DOHH2 (cell line): Measurements from ENCODE around the gene SLC6A19.

Experiments used
- H3F3A ChIP-seq: fragments of 200-600 bp; sonication (generic), shearing (Covaris generic); 2 replicates; pipeline ENCODE4 v1.6.0; 2016; ENCODE audit warnings: antibody characterized with exemption, mild to moderate bottlenecking; ENCODE audit not compliant: control insufficient read depth, insufficient read depth
- H3K27ac ChIP-seq: fragments of 200-600 bp; sonication (generic); 2 replicates; pipeline ENCODE4 v1.5.1; 2014; ENCODE audit warnings: low read depth, mild to moderate bottlenecking, low read length, moderate library complexity
- H3K27me3 ChIP-seq: fragments of 200-600 bp; sonication (generic); 2 replicates; pipeline ENCODE4 v1.6.1; 2014; ENCODE audit warnings: mild to moderate bottlenecking, low read length, mixed read lengths; ENCODE audit not compliant: control insufficient read depth
- H3K36me3 ChIP-seq: fragments of 200-600 bp; sonication (generic); 2 replicates; pipeline ENCODE4 v1.6.1; 2014; ENCODE audit warnings: mild to moderate bottlenecking, low read length, moderate library complexity, mixed read lengths; ENCODE audit not compliant: control insufficient read depth
- H3K4me1 ChIP-seq: fragments of 200-600 bp; sonication (generic); 2 replicates; pipeline ENCODE4 v1.6.1; 2014; ENCODE audit warnings: mild to moderate bottlenecking, low read length, mixed read lengths; ENCODE audit not compliant: control insufficient read depth
- H3K4me2 ChIP-seq: fragments of 200-600 bp; sonication (generic); 2 replicates; pipeline ENCODE4 v1.6.0; 2014; ENCODE audit warnings: mild to moderate bottlenecking, low read length, moderate library complexity
- H3K4me3 ChIP-seq: fragments of 200-600 bp; sonication (generic); 2 replicates; pipeline ENCODE4 v1.5.1; 2014; ENCODE audit warnings: mild to moderate bottlenecking, low read length, mixed read lengths
- H3K79me2 ChIP-seq: fragments of 200-600 bp; sonication (generic); 2 replicates; pipeline ENCODE4 v1.6.1; 2014; ENCODE audit warnings: mild to moderate bottlenecking, low read length, mixed read lengths; ENCODE audit not compliant: control insufficient read depth
- H3K9me2 ChIP-seq: fragments of 200-600 bp; sonication (generic); replicated peaks from 2 replicates; pipeline ENCODE4 v1.6.1; 2014; ENCODE audit warnings: mild to moderate bottlenecking, low read length, mixed read lengths; ENCODE audit not compliant: control insufficient read depth
- H3K9me3 ChIP-seq: fragments of 200-600 bp; sonication (generic); 2 replicates; pipeline ENCODE4 v1.6.1; 2014; ENCODE audit warnings: antibody characterized with exemption, low read length, mixed read lengths; ENCODE audit not compliant: control insufficient read depth, insufficient read depth
- H4K20me1 ChIP-seq: fragments of 200-600 bp; sonication (generic); 2 replicates; pipeline ENCODE4 v1.6.0; 2014; ENCODE audit warnings: low read depth, mild to moderate bottlenecking, antibody characterized with exemption, low read length, moderate library complexity; ENCODE audit not compliant: control insufficient read depth, insufficient read depth
- CTCF ChIP-seq: fragments of 200-600 bp; sonication (generic); IDR thresholded peaks from one replicate; pipeline ENCODE4 v1.5.1; 2014; ENCODE audit warnings: antibody characterized with exemption, mild to moderate bottlenecking, low read depth, low read length; ENCODE audit not compliant: poor library complexity, severe bottlenecking
- EZH2phosphoT487 ChIP-seq: fragments of 200-600 bp; sonication (generic); IDR thresholded peaks from 2 replicates; pipeline ENCODE4 v1.6.1; 2017; ENCODE audit warnings: borderline replicate concordance, mild to moderate bottlenecking, antibody characterized with exemption, low read length, moderate library complexity, mixed read lengths

SLC6A19 gene

GRCh38 chr5:1218351-1219080 lies 17.1 kb downstream of the SLC6A19 start:
- Histone ChIP-seq H3K79me2 (no peaks in the 10 kb centered on the region), H3K4me3 (no peak overlapping the region), H3K9me2 (no peaks in the 10 kb centered on the region), H3K4me2 (no peak overlapping the region), H4K20me1 (no peaks in the 10 kb centered on the region), H3K36me3 (no peaks in the 10 kb centered on the region), H3K27me3 (no peaks in the 10 kb centered on the region), H3K4me1 (peaks cover 9% of the 10 kb centered on the region), H3K27ac (no peak overlapping the region), H3F3A (no peaks in the 10 kb centered on the region), H3K9me3 (peaks cover 10% of the 10 kb centered on the region; the same call in 1 of the 2 replicates)
- no peak for TF ChIP-seq CTCF

- Histone ChIP-seq H3K27me3 (no peaks in the 10 kb centered on the region), H4K20me1 (no peaks in the 10 kb centered on the region), H3K9me2 (no peaks in the 10 kb centered on the region), H3K36me3 (no peaks in the 10 kb centered on the region), H3K9me3 (peaks cover 10% of the 10 kb centered on the region; the same call in 1 of the 2 replicates), H3K4me3 (no peak overlapping the region), H3K4me1 (peaks cover 9% of the 10 kb centered on the region), H3K27ac (no peak overlapping the region), H3F3A (no peaks in the 10 kb centered on the region), H3K79me2 (no peaks in the 10 kb centered on the region), H3K4me2 (no peak overlapping the region)
- no peak for TF ChIP-seq EZH2phosphoT487
- no peak for TF ChIP-seq CTCF
Observed at GRCh38 chr5:1219098-1219767, 17.8 kb downstream of the SLC6A19 start.

GRCh38 chr5:1219768-1220100 lies 18.3 kb downstream of the SLC6A19 start:
- Histone ChIP-seq H3K36me3 (no peaks in the 10 kb centered on the region), H3K4me3 (no peak overlapping the region), H3K4me2 (no peak overlapping the region), H3K27ac (no peak overlapping the region), H3K79me2 (no peaks in the 10 kb centered on the region), H3K9me2 (no peaks in the 10 kb centered on the region), H4K20me1 (no peaks in the 10 kb centered on the region), H3K27me3 (no peaks in the 10 kb centered on the region), H3F3A (no peaks in the 10 kb centered on the region), H3K4me1 (peaks cover 9% of the 10 kb centered on the region), H3K9me3 (peaks cover 10% of the 10 kb centered on the region; the same call in 1 of the 2 replicates)
- TF ChIP-seq CTCF (no peak), EZH2phosphoT487 (no peak)
